Renal cortex interstitium (tissue), 15 donors: ENCODE data around the gene TCEAL8. TPM values are rescaled to one million over a fixed set of nuclear protein-coding genes. Genes with fewer than 3 reads are reported as not detected.
A peak's percentile ranks its signal among the peaks of the same experiment; 100 is the strongest.

Experiments
- DNase-seq, 11 donors: peaks; one replicate each; pipeline ENCODE4 v3.0.0-alpha.2; 2013; ENCODE audit warnings: low read depth in 9 of 11, low spot score in 4 of 11; ENCODE audit errors: extremely low read depth in 1 of 11
- long read RNA-seq, 16 experiments: transcript quantifications; one replicate each; lab custom pipeline, GENCODE V29; 2026
- polyA plus RNA-seq, 3 donors: library from polyadenylated mRNA; unstranded; fragments of 120-200 nt; gene quantifications; one replicate each; pipeline ENCODE4 v1.2.1, GENCODE V29; 2013; ENCODE audit not compliant: insufficient read length in 3 of 3

The TCEAL8 gene
- 100 to 1,000 TPM; 132 to 165 (median 145) TPM for polyA plus RNA-seq
- long read RNA-seq, donor 1, transcript TCEAL8-202 (3 exons, 1,222 nt) = major isoform, 37 of 72 reads
- long read RNA-seq, donor 1, transcript TCEAL8-201 (2 exons, 1,131 nt) = minor isoform, 20 of 72 reads
- long read RNA-seq, donor 1, partial matches to known transcripts = 15 of 72 reads
- long read RNA-seq, donor 1, other reads (novel, unspliced or antisense) = 0 of 72 reads
- long read RNA-seq, donor 2, transcript TCEAL8-202 (3 exons, 1,222 nt) = major isoform, 46 of 65 reads
- long read RNA-seq, donor 2, transcript TCEAL8-201 (2 exons, 1,131 nt) = minor isoform, 12 of 65 reads
- long read RNA-seq, donor 2, partial matches to known transcripts = 7 of 65 reads
- long read RNA-seq, donor 2, other reads (novel, unspliced or antisense) = 0 of 65 reads
- long read RNA-seq, donor 3, transcript TCEAL8-202 (3 exons, 1,222 nt) = major isoform, 79 of 140 reads
- long read RNA-seq, donor 3, transcript TCEAL8-201 (2 exons, 1,131 nt) = minor isoform, 31 of 140 reads
- long read RNA-seq, donor 3, partial matches to known transcripts = 22 of 140 reads
- long read RNA-seq, donor 3, other reads (novel, unspliced or antisense) = 8 of 140 reads
- long read RNA-seq, donor 4, transcript TCEAL8-201 (2 exons, 1,131 nt) = minor isoform, 15 of 70 reads
- long read RNA-seq, donor 4, transcript TCEAL8-202 (3 exons, 1,222 nt) = major isoform, 55 of 70 reads
- long read RNA-seq, donor 4, partial matches to known transcripts = 0 of 70 reads
- long read RNA-seq, donor 4, other reads (novel, unspliced or antisense) = 0 of 70 reads
- long read RNA-seq, donor 5, transcript TCEAL8-202 (3 exons, 1,222 nt) = major isoform, 129 of 198 reads
- long read RNA-seq, donor 5, transcript TCEAL8-201 (2 exons, 1,131 nt) = minor isoform, 33 of 198 reads
- long read RNA-seq, donor 5, partial matches to known transcripts = 26 of 198 reads
- long read RNA-seq, donor 5, other reads (novel, unspliced or antisense) = 10 of 198 reads
- long read RNA-seq, donor 6, transcript TCEAL8-202 (3 exons, 1,222 nt) = major isoform, 50 of 81 reads
- long read RNA-seq, donor 6, transcript TCEAL8-201 (2 exons, 1,131 nt) = minor isoform, 19 of 81 reads
- long read RNA-seq, donor 6, partial matches to known transcripts = 12 of 81 reads
- long read RNA-seq, donor 6, other reads (novel, unspliced or antisense) = 0 of 81 reads
- long read RNA-seq, donor 7, transcript TCEAL8-201 (2 exons, 1,131 nt) = minor isoform, 21 of 130 reads
- long read RNA-seq, donor 7, transcript TCEAL8-202 (3 exons, 1,222 nt) = major isoform, 84 of 130 reads
- long read RNA-seq, donor 7, partial matches to known transcripts = 25 of 130 reads
- long read RNA-seq, donor 7, other reads (novel, unspliced or antisense) = 0 of 130 reads
- long read RNA-seq, donor 8, transcript TCEAL8-202 (3 exons, 1,222 nt) = major isoform, 109 of 142 reads
- long read RNA-seq, donor 8, transcript TCEAL8-201 (2 exons, 1,131 nt) = minor isoform, 19 of 142 reads
- long read RNA-seq, donor 8, partial matches to known transcripts = 14 of 142 reads
- long read RNA-seq, donor 8, other reads (novel, unspliced or antisense) = 0 of 142 reads
- long read RNA-seq, donor 9, transcript TCEAL8-202 (3 exons, 1,222 nt) = major isoform, 53 of 90 reads
- long read RNA-seq, donor 9, transcript TCEAL8-201 (2 exons, 1,131 nt) = minor isoform, 22 of 90 reads
- long read RNA-seq, donor 9, partial matches to known transcripts = 15 of 90 reads
- long read RNA-seq, donor 9, other reads (novel, unspliced or antisense) = 0 of 90 reads
- long read RNA-seq, donor 10, transcript TCEAL8-201 (2 exons, 1,131 nt) = minor isoform, 20 of 127 reads
- long read RNA-seq, donor 10, transcript TCEAL8-202 (3 exons, 1,222 nt) = major isoform, 85 of 127 reads
- long read RNA-seq, donor 10, partial matches to known transcripts = 22 of 127 reads
- long read RNA-seq, donor 10, other reads (novel, unspliced or antisense) = 0 of 127 reads
- long read RNA-seq, donor 11, transcript TCEAL8-201 (2 exons, 1,131 nt) = minor isoform, 14 of 63 reads
- long read RNA-seq, donor 11, transcript TCEAL8-202 (3 exons, 1,222 nt) = major isoform, 42 of 63 reads
- long read RNA-seq, donor 11, partial matches to known transcripts = 7 of 63 reads
- long read RNA-seq, donor 11, other reads (novel, unspliced or antisense) = 0 of 63 reads
- long read RNA-seq, donor 12, transcript TCEAL8-202 (3 exons, 1,222 nt) = major isoform, 22 of 37 reads
- long read RNA-seq, donor 12, transcript TCEAL8-201 (2 exons, 1,131 nt) = minor isoform, 10 of 37 reads
- long read RNA-seq, donor 12, partial matches to known transcripts = 5 of 37 reads
- long read RNA-seq, donor 12, other reads (novel, unspliced or antisense) = 0 of 37 reads
- long read RNA-seq, donor 13, transcript TCEAL8-201 (2 exons, 1,131 nt) = minor isoform, 31 of 161 reads
- long read RNA-seq, donor 13, transcript TCEAL8-202 (3 exons, 1,222 nt) = major isoform, 104 of 161 reads
- long read RNA-seq, donor 13, partial matches to known transcripts = 26 of 161 reads
- long read RNA-seq, donor 13, other reads (novel, unspliced or antisense) = 0 of 161 reads
- long read RNA-seq, donor 14, transcript TCEAL8-202 (3 exons, 1,222 nt) = major isoform, 50 of 82 reads
- long read RNA-seq, donor 14, transcript TCEAL8-201 (2 exons, 1,131 nt) = minor isoform, 26 of 82 reads
- long read RNA-seq, donor 14, partial matches to known transcripts = 5 of 82 reads
- long read RNA-seq, donor 14, other reads (novel, unspliced or antisense) = 0 of 82 reads
- long read RNA-seq, donor 15, transcript TCEAL8-201 (2 exons, 1,131 nt) = minor isoform, 7 of 29 reads
- long read RNA-seq, donor 15, transcript TCEAL8-202 (3 exons, 1,222 nt) = major isoform, 22 of 29 reads
- long read RNA-seq, donor 15, partial matches to known transcripts = 0 of 29 reads
- long read RNA-seq, donor 15, other reads (novel, unspliced or antisense) = 0 of 29 reads
- long read RNA-seq, donor 16, transcript TCEAL8-201 (2 exons, 1,131 nt) = minor isoform, 51 of 232 reads
- long read RNA-seq, donor 16, transcript TCEAL8-202 (3 exons, 1,222 nt) = major isoform, 144 of 232 reads
- long read RNA-seq, donor 16, partial matches to known transcripts = 28 of 232 reads
- long read RNA-seq, donor 16, other reads (novel, unspliced or antisense) = 9 of 232 reads

DNA sequence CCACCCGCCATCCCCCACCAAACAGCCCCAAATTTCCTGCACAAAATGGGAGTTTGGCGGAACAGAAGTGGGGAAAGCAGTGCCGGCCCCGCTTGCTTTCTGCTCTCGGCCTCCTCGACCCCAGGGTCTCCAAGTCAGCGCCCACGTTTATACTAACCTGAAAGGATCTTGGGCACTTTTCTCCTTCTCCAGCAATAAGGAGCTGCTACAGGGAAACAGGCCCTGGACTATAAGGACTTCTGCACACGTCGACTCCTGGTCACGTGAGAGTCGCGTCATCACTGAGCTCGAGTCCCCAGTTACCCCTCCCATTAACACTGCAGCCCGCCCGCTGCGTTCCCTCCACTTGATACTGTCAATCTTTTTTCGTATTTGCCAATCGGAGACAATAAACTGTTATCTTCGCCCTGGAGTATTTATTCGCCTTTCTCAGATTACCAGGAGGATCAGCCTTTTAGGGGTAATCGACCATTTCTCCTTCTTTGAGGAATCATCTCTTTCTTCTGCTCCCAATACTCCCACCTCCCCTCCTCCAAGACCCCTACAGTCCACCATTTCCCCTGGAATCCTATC, at the start of gene TCEAL8:
Gene TCEAL8 (minus strand): TSS at position 235 of the 573 bp plus-strand sequence. CDS start 1,176 bp downstream, outside the sequence.
- DNase-seq = peak in 9 of 11 donors; percentile 59 to 88 (median 79)

- no peak for DNase-seq
These were observed 49.8 kb upstream of the TCEAL8 start for GRCh38 chrX:103304705-103305104.

- DNase-seq = no peak
These were observed 38.2 kb upstream of the TCEAL8 start for GRCh38 chrX:103293118-103293517.

DNA sequence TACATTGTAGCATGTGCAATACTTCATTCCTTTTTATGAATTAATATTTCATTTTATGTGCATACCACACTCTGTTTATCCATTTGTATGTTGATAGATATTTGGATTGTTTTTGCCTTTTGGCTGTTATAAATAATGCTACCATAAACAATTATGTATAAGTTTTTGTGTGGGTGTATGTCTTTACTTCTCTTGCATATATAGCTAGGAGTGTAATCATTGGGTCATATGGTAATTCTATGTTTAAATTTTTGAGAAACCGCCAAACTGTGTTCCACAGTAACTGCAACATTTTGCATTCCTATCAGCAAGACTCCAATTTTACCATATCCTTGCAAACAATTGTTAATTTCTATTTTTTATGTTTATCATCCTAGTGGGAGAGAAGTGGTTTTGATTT, 24.7 kb upstream of the TCEAL8 start:
- no peak for DNase-seq

- peak in 5 of 11 donors; percentile 13 to 52 (median 39) for DNase-seq
These were observed 21.6 kb upstream of the TCEAL8 start, which contains the start of gene TCEAL5 for GRCh38 chrX:103276581-103277002. TCEAL5 (minus strand) TSS chrX:103276750; CDS start chrX:103274563, 2,187 bp downstream.

DNA sequence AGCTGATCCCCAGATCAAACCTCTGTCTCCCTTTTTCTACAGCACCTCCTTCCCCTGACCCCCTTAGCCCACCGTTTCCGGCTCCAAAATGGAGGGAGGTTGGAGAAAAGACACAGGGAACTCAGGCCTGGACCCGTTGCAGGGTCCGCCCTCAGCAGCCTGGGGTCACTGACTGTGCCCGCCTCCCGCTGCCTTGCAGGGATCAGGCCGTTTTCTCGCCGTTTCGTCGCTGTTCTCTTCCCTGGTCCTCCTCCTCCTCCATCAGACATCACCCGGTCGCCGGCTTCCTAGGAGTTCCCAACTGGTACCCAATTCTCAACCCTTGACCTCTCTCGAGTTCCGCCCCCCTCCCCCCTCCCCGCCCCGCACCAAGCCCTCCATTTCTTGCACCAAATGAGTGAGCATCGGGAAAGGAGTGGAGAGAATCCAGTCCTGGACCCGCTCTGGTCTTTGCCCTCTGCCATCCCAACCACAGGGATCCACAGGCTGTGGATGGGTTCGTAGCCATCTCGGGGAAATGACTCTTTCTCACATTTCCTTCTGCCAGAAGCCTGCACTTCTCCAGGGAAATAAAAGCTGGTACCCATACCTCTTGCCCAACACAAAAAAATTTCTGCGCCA, 21.1 kb upstream of the TCEAL8 start:
- peak in 1 of 11 donors; percentile 4 for DNase-seq

DNA sequence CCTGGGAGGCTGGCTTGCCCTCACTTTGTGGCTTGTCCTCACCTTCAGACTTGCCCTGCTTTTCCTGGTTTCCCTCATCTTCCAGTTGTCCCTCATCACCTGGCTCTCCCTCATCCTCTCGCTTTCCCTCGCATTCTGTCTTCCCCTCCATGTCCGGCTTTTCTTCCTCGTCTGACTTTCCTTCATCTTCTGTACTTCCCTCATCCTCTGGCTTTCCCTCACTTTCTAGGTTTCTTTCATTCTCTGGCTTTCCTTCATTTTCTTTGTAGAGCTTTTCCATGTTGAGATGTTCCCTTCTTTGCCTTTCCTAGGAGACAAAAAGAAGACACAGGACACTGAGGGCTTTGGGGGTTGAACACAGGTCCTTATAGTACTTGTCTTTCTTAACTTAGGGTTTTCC, 19.3 kb upstream of the TCEAL8 start:
- DNase-seq = no peak

- no peak for DNase-seq
These were observed 3.3 kb upstream of the TCEAL8 start for GRCh38 chrX:103258275-103258674.

GRCh38 chrX:103256651-103257050, 1.7 kb upstream of the TCEAL8 start:
- no peak for DNase-seq

GRCh38 chrX:103254171-103254824, 657 bp downstream of the TCEAL8 start:
- peak in 10 of 11 donors; percentile 59 to 85 (median 75) for DNase-seq

DNA sequence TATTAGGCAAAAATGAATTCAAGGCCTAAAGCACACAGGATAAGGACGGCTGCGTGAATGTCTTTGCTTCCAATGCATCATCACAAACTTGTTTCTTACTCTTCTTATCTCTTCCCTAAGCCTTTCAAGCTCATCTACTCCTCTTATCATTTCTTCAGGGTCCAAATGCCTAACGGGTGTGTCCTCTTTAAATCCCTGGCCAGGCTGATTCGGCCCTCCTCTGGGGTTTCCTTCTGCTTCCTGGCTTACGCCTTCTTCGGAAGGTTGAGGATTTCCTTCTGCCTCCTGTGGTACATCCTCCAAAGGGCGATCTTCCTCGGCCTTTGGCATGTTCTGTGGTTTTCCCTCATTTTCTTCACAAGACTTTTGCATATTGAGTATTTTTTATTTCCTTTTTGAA, 1.3 kb downstream of the TCEAL8 start:
- peak in 1 of 11 donors; percentile 1 for DNase-seq

GRCh38 chrX:103250977-103251376, 4.0 kb downstream of the TCEAL8 start:
- DNase-seq = peak in 2 of 11 donors; percentile 19 to 31

DNA sequence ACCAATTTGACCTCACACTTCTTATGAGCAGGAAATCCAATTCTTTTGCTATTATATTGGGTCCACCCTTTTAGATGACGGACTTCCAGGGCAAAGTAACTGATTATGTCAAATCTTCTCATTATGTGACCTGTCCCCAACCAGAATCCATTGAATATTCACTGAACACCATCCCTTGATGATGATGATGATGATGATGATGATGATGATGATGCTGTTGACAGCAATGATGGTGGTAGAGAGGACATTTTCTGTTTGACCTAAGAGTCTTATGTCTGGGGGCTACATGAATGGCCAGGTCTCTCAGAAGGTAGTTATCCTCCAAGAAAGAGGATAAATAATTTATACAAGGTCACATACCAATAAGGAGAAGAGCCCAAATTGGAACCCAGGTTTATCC, 5.2 kb downstream of the TCEAL8 start:
- DNase-seq = no peak

DNA sequence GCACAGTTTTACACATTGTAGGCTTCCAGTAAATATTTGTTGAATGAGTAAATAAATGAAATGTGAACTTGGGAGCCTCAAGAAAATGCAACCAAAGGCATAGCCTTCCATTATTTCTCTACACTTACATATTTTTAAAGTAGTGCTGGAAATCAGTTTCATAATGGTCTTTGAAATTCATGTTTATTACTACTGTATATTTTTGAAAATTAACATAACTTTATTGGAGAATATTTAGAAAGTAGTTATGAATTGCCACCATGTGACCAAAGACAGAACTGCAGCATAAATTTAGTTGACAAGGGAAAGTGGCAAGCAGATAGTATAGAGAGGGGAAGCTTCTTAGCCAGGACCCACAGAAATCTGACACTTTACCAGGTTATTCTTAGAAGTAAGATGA, 6.4 kb downstream of the TCEAL8 start:
- DNase-seq = peak in 2 of 11 donors; percentile 2 to 8
